ENCODE measurements around the gene CCNF.

CCNF gene

GRCh38 chr16:2497116-2497630 is 67.9 kb downstream of the CCNF start:
- TF ChIP-seq CTCF (IDR thresholded peaks at IDR 0.05; ENCODE audit: extremely low read depth, insufficient read depth, missing control alignments) = no peak
- in situ Hi-C loops (cut with MboI; ENCODE audit: low pct_unique_long_range_greater_than_20kb, low sequenced_read_pairs, unreplicated experiment) = loop anchor here (10.0 kb wide), 1 partner anchor 52 kb away; no protein-coding TSS in a partner anchor
- DNase-seq (ENCODE audit: low spot score) = no peak

DNA sequence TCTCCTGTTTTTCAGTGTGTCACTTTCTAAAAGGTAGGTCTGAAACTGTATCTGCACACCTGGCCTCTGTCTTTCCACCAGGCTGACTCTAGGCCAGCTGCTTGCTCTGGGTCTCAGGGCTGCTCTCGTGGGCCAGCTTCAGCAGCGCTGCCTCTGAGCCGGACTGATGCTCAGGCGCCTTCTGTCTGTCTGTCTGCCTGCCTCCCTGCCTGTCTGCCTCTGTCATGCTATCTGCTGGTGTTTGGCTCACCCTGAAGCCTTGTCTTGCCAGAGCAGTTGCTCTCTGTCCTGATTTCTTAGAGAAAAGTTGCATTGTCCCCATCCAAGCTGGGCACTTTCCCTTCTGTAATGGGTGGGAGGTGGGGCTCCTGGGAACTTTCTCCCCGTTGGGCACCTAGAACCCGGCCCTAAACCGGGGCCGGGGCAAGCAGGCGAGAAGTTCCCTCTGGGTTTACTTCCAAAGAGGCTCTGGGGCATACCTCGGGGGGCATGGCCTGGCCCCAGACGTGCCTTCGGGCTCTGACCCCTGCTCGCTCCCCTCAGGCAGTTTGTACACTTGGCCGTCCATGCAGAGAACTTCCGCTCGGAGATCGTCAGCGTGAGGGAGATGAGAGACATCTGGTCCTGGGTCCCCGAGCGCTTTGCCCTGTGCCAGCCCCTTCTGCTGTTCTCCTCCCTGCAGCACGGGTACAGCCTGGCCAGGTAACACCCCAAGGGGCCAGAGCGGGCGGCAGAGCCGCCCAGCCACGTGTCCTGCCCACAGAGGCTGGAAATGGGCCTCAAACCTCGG is 68.6 kb downstream of the CCNF start:
- no peak for DNase-seq (ENCODE audit: low spot score)
- no peak for TF ChIP-seq CTCF (IDR thresholded peaks at IDR 0.05; ENCODE audit: extremely low read depth, insufficient read depth, missing control alignments)
- in situ Hi-C loops (cut with MboI; ENCODE audit: low pct_unique_long_range_greater_than_20kb, low sequenced_read_pairs, unreplicated experiment) = loop anchor here (10.0 kb wide), 1 partner anchor 53 kb away; no protein-coding TSS in a partner anchor

DNA sequence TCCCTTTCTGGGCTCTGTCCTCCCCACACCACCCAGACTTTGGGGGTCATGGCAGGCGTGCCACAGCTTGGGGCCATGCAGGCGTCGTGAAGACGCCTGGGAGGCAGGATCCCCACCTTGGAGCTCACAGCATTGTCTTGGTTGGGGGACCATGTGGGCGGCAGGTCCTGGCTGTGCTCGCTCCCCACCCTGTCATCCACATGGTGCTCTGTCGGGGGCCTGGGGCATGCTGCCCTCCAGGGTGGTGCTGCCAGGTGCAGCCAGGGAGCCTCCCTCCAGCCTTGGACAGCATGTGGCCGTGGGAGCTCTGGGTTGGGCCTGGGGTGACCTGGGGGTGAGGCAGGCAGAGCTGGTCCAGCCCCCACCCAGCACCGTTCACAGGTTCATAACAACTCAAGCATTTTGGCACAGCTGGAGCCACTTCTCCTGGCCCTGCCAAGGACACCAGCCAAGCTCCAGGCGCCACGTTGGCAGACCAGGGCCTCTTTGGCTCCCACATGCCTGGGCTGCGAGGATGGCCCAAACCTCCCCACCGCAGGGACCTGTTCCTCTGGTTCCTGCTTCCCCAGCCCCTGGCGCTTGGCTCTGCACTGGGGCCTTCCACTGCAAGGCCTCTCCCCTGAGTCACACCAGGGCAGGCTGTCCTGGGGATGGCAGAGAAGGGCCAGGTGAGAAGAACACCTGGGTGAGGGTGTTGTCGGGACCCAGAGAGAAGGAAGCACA is 69.4 kb downstream of the CCNF start:
- no peak for TF ChIP-seq CTCF (IDR thresholded peaks at IDR 0.05; ENCODE audit: extremely low read depth, insufficient read depth, missing control alignments)
- in situ Hi-C loops (cut with MboI; ENCODE audit: low pct_unique_long_range_greater_than_20kb, low sequenced_read_pairs, unreplicated experiment) = loop anchor here (10.0 kb wide), 1 partner anchor 54 kb away; no protein-coding TSS in a partner anchor
- no peak for DNase-seq (ENCODE audit: low spot score)

GRCh38 chr16:2499454-2499853 is 70.2 kb downstream of the CCNF start:
- no peak for DNase-seq (ENCODE audit: low spot score)
- no peak for TF ChIP-seq CTCF (IDR thresholded peaks at IDR 0.05; ENCODE audit: extremely low read depth, insufficient read depth, missing control alignments)
- in situ Hi-C loops (cut with MboI; ENCODE audit: low pct_unique_long_range_greater_than_20kb, low sequenced_read_pairs, unreplicated experiment) = loop anchor here (10.0 kb wide), 1 partner anchor 55 kb away; no protein-coding TSS in a partner anchor

- no peak for TF ChIP-seq CTCF (IDR thresholded peaks at IDR 0.05; ENCODE audit: extremely low read depth, insufficient read depth, missing control alignments)
- no peak for DNase-seq (ENCODE audit: low spot score)
- in situ Hi-C loops (cut with MboI; ENCODE audit: low pct_unique_long_range_greater_than_20kb, low sequenced_read_pairs, unreplicated experiment) = loop anchor here (10.0 kb wide), 1 partner anchor 55 kb away; no protein-coding TSS in a partner anchor
Observed at GRCh38 chr16:2499890-2500429, 70.7 kb downstream of the CCNF start.

GRCh38 chr16:2500430-2500917 is 71.2 kb downstream of the CCNF start:
- in situ Hi-C loops (cut with MboI; ENCODE audit: low pct_unique_long_range_greater_than_20kb, low sequenced_read_pairs, unreplicated experiment) = no loop called here
- no peak for DNase-seq (ENCODE audit: low spot score)
- TF ChIP-seq CTCF (IDR thresholded peaks at IDR 0.05; ENCODE audit: extremely low read depth, insufficient read depth, missing control alignments) = no peak
